ENCODE data around the gene SDK1.
A peak's percentile ranks its signal among the peaks of the same experiment; 100 is the strongest.
"Not testable (repeated sequence)": the region's sequence is repeated elsewhere in the genome, so short reads cannot be mapped to it uniquely, and the experiment has no call there.

Gene SDK1

DNA sequence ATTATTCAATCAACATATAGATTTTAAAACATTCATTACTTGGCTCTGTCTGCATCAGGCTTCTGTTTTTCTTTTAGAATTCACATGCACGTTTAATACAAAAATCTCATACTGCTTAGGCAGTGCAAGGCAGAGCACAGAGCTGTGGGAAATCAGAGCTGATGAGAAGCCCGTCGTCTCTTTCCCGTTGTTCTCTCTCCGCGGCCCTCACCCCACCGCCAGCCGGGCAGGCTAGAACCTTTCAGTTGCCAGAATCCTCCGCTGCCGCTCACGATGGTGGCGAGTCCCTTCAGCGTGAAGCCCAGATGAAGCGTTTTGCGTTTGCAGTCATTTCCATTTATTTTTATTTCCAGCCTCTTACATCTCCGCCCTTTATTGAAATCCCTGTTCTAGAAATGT is 648.2 kb downstream of the SDK1 start:
- H3K27ac ChIP-seq, result no peak overlapping the region
- H3K4me3 ChIP-seq, result no peak overlapping the region

DNA sequence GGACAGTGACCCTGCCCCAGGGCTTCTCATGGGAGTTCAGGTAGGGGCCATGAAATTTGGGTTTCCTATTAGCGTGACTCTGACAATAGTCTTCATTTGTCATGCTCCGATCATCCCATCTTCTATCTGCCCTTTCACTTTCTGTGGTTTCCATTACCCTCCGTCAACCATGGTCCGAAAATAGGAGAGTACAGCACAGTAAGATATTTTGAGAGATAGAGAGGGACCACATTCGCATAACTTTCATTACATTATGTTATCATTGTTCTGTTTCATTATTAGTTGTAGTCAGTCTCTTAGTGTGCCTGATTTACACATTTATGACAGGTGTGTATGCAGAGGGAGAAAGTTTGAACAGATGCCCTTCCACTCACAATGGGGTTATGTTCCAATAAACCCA is 649.2 kb downstream of the SDK1 start:
- Histone ChIP-seq H3K4me3 (no peak overlapping the region), H3K27ac (no peak overlapping the region)

DNA sequence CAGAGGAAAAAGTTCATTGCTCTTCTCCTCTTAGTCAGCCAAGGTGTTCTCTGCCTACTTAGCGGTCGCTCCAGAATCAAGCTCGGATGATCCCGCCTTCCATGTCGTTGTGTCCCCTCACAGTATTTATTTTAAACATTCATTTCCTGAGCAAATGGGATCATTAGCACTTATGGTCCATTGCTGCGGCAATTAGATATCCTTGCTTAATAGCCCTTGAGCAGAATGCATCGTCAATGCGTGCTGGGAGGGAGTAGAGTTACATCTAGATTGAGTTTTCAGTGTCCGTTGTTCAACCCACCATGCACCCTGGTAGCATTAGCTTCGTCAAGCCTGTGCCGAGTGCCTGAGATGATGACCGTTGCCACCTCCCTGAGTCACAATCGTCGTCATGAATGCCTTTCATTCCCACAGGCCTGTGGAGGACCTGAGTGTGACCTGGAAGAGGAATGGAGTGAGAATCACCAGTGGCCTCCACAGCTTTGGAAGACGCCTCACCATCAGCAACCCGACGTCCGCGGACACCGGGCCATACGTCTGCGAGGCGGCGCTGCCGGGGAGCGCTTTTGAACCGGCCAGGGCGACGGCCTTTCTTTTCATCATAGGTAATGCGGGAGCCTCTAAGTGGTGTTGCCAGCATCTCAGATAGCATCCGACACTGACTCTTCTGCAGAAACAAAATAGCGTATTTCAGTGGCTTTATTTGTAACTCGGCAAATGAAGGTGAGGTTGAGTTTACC is 650.4 kb downstream of the SDK1 start:
- H3K4me3 ChIP-seq, result no peak overlapping the region

DNA sequence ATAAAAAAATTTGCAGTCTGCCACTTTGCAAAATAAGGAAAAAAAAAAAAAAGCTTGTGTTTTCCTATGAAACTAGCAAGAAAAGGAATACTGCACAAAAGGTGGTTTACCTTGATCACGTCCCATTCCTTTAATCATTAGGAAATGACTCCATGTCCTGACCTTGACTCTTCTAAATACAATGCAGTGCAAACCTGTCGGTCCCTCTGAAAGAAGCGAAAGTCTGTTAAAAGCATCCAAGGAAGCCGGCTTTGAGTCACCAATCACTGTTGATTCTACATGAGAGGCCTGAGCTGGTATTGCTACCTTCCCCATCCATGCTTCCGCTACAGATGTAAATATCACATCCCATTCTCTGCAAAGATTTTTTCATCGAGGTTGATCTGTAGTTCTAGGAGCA is 652.1 kb downstream of the SDK1 start:
- Histone ChIP-seq H3K4me3 (no peak overlapping the region), H3K27ac (no peak overlapping the region)

More for the DNA sequence above, 650.4 kb downstream of the SDK1 start:
- no peak overlapping the region for H3K27ac ChIP-seq

DNA sequence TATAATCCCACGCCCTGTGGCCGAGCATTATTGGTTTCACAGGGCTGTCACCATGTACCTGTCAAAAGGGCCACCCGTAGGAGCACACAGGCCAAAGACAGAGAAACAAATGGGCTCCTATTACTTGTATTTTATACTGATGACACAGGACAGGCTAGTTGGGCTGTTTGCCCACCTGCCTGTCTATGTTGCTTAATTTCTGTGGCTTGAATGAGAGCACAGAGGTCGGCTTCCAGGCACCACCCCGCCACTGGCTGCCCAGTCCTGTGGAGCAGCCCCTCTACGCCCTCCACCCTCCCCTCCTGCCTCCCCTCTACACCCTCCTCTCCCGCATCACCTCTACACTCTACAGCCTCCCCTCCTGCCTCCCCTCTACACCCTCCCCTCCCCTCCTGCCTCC is 652.9 kb downstream of the SDK1 start:
- H3K27ac ChIP-seq, result no peak overlapping the region

DNA sequence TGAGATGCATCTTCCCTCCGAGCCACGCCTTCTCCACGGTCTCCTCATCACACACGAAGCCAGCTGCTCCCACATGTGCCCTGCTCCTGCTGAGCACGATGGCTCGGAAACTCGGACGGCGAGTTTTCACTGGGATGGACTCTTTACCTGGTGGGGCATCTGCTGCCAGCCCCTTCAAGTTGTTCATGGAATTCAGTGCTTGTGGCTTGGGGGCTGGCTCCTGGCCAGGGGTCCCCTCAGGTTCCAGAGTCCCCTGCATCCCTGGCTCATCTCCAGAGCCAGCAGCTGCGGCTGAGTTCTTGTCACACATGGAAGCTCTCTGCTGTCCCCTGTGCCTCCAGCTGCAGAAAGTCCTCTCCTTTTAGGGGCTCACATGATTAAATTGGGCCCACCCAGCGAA is 654.0 kb downstream of the SDK1 start:
- Histone ChIP-seq H3K27ac (no peak overlapping the region), H3K4me3 (no peak overlapping the region)

More for the DNA sequence above, 652.9 kb downstream of the SDK1 start:
- no peak overlapping the region for H3K4me3 ChIP-seq

DNA sequence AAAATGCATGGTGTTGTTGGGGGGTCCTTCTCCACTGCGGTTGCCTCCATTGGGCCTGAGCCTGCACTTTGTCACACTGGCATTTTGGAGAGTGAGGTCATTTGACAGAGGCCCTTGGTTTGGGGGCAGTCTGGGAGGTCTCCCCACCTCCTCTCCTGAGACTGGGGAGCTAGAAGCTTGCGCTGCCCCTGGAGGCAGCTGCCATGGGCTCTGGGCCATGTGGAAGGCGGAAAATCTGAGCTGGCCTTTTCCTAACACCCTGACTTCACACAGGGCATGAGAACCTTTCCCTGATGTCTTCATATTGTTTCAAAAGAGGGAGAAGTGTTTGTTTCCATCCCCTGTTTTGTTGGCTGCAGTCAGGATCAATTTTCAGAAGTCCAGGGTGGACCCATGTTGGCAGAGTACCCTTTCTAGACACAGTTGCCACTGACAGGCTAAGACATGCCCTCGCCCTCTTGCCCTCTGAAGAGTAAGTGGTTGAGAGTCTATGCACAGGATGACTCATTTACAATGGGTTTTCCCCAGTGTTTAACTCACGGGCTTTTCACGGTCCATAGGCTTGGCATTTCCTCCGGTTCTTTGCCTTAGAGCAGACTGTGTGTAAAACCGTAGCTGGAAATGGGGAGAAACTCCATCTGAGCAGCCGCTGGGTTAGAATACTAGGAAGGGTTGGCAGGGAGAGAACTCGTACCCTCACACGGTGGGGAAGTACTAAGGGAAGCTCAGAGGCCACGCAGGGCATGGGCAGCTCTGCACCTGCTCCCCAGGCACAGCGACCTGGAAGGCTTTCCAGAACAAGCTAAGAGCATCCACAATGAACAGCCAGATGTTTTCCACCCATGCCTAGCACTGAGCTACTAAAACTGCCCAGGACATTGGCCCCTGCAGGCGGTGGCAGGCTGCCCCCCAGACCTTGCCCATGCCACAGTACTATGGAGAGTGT is 655.0 kb downstream of the SDK1 start:
- Histone ChIP-seq H3K4me3 (no peak overlapping the region), H3K27ac (peak overlapping the region in 2 of 21 experiments; percentile 33 to 57)

DNA sequence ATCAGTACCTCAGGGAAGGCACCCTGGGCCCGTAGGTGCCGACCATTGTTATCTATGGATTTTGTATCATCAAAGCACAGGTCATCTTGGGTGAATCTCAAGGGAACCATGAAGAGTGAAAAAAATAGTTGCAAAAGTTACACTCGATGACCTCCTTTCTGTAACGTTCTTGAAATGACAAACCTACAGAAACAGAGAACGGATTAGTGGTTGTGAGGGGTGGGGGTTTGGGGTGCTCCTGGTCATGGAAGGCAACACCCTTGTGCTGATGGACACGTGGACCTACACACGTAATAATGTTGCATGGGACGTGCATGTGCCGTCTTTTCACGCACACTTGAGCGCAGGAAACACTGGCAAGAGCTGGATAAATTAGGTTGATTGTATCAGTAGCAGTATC is 655.9 kb downstream of the SDK1 start:
- Histone ChIP-seq H3K27ac (no peak overlapping the region), H3K4me3 (no peak overlapping the region)

DNA sequence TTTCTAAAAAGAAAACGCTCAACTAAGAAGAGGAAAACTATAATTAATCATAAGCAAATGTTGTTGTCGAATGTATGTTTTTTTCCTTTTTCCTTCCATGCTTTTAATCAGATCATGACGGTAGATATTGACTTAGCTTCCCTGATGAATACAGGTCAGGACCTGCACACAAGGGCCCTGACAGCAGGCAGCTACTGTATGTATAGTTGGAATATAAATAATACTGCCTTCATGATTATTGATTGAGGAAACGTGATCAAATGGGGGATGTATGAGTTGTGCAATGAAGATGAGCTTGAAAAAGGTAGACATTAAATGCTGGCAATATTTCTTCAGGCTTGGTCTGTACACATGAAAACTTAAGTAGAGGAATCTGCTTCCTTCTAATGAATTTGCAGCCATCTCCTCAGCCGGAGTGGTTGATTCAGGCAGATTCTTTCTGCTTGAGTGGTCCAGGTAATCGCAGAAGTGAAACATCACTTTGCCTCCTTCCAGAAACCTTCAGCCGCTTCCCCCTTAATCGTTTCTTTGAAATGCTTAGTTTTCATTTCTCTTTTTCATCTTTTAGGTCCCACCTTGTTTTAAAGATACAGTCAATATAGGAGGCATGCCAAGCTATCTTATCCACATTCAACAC is 656.5 kb downstream of the SDK1 start:
- no peak overlapping the region for H3K4me3 ChIP-seq
- no peak overlapping the region for H3K27ac ChIP-seq

DNA sequence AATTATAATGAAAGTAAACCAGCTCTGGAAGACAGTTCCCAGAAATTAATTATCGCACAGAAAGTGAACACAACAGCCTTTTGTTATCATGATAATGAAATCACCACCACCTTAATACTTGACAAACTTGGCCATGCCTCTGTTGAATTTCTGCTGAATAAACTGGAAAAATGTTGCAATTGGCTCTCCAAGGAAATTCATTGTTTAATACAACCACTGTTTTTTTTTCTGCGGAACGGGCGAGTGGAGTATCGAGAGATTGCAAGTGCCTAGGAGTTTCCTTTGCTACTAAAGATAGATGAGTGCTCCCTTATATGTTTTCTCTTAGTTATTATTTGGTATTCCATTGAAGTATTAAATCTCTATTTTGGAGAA is 657.0 kb downstream of the SDK1 start:
- no peak overlapping the region for H3K27ac ChIP-seq
- no peak overlapping the region for H3K4me3 ChIP-seq

DNA sequence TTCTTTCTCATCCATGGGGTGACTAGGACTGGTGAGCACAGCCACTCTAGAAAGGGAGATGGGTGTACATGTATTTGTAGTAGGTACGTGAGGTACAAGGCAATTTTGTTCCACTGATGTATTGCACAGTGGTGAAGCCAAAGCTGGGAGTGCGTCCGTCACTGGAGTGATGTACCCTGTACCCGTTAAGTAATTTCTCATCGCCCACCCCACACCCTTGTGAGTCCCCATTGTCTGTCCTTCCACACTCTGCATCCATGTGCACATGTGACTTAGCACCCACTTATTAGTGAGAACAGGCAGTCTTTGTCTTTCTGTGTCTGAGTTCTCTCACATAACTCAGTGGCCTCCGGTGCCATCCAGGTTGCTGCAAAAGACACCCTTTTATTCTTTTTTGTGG is 658.3 kb downstream of the SDK1 start:
- Histone ChIP-seq H3K4me3 (no peak overlapping the region), H3K27ac (no peak overlapping the region)

DNA sequence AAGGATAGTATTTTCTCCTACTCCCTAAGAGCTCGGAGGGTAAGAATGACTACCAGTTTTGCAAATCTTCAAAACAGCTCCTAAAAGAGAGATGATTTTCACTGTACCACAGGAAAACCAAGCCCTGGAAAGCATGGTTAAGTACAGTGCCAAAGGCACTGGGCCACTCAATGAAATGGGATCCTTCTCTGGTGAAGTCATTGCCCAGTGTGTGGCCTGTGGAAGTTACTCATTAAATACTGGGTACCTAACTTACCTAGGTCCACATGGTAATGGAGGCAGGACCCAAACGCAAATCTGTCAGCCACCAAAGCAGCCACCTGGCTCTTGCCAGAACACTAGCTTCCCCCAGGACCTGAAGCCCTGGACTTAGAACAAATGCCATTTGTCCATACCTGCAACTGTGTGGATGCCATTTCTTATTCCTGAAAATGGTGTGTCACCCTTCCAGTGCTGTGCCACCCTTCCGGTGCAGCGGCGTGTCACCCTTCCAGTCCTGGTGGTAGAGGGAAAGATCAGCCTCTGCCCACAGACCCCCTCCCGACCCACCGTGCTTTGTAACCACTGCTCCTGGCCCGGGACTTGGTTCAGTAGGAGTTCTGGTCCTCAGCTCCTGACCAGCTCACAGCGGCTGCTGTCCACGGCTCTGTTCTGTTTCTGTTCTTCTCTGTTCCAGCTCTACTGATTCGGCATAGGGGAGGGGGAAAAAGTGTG is 659.2 kb downstream of the SDK1 start:
- Histone ChIP-seq H3K27ac (no peak overlapping the region), H3K4me3 (no peak overlapping the region)

DNA sequence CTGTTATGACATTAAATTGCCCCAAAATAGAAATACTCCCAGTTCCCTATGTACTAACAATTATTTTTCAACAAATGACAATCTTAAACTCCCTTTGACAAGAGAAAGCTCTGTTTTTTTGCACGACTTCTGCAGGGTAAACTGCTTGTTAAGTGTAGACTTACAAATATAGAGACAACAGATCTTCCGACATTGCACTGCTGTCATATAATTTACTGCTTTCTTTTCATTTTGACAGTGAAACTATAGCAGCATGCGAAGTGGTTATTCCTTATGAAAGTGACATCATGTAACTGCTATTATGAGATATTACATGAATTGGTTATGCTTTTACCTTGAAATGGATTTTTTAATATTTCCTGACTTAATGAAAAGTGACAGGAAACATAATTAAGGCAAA is 659.9 kb downstream of the SDK1 start:
- Histone ChIP-seq H3K4me3 (no peak overlapping the region), H3K27ac (no peak overlapping the region)

DNA sequence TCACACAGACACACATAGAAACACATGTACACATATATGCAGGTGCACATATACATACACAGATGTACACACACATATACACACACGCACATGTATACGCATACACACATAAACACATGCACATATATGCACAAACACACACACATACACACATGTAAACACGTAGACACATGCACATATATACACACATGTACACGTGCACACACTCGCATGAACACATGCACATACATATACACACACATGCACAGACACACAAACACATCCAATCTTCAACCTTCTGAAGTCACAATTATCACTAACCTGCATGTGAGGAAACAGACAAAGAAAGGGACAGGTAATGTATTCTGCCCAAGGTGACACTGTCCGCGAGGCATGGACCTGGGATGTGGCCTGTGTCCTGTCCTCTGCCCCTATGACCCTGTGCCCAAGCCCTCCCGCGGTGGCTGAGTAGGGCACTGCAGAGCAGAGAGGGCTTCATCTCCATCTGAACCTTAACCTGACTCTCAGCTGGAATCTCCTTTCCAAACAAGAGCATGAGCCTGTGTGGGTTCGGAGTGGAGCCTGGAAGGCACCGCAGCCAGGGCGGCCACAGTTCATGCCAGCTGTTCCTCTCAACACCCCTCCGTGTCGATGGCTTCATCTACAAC is 660.9 kb downstream of the SDK1 start:
- Histone ChIP-seq H3K27ac (no peak overlapping the region), H3K4me3 (no peak overlapping the region)

DNA sequence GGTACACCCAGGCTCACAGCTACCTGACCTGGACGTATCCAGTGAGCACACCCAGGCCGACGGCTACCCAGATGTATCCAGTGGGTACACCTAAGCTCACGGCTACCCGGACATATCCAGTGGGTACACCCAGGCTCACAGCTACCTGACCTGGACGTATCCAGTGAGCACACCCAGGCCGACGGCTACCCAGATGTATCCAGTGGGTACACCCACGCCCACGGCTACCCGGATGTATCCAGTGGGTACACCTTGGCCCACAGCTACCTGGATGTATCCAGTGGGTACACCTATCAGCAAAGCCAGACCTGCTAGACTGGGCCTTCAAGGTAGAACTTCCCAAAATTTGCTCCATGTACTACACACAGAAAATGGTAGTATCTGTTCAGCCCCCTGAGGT is 662.7 kb downstream of the SDK1 start:
- H3K4me3 ChIP-seq, H3K27ac ChIP-seq: not testable (repeated sequence)

DNA sequence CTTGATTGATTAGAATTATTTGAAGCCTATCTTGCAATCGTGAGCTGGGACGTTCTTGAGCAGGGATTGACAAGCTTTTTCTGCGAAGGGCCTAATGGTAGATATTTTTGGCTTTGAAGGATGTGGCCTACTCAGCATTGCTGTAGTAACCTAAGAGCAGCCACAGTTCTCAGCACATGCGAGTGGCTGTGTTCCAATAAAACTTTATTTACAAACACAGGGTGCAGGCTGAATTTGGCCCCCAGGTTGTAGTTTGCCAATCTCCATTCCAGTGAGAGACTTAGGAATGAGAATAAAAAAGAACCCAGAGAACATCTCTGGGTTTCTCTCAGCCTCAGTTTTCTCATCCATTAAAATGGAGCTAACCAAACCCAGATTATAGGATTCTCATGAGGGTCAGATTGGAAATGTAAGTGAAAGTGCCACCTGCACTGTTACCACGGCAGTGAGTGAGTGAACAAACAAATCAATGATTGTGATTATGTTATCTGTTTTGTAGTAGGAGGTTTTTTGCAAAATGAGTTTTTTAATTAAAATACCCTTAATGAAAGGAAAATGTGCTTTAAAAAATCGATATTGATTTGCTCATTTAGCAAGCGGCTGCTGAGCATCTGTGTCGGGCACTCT is 664.0 kb downstream of the SDK1 start:
- Histone ChIP-seq H3K27ac (no peak overlapping the region), H3K4me3 (no peak overlapping the region)

DNA sequence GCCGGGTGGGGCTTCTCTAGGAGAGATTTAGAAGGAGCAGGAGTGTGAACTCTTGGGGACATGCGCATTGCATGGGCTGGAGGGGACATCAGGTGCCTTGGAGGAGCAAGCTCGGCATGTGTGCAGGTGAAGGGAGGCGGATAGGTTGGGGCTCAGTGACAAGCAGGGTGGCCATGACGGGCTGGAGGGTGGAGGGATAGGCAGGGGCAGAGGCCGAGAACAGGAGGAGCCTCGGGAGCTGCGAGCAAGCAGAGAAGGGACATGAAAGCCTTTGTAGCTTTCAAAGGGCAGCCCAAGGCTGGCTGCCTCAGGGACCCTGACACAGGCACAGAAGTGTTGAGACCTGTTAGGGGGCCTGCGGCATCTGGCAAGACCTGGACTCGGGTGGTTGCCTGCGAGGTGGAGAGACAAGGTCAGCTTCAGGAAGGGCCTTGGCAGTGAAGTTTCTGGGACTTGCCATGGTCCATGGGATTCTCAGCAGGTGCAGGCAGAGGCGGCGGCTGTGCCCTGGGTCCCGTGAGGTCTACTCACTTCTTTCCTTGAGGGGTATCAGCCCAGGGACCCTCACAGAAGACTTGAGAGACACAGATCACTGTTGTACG is 664.8 kb downstream of the SDK1 start:
- H3K27ac ChIP-seq, result no peak overlapping the region
- no peak overlapping the region for H3K4me3 ChIP-seq

DNA sequence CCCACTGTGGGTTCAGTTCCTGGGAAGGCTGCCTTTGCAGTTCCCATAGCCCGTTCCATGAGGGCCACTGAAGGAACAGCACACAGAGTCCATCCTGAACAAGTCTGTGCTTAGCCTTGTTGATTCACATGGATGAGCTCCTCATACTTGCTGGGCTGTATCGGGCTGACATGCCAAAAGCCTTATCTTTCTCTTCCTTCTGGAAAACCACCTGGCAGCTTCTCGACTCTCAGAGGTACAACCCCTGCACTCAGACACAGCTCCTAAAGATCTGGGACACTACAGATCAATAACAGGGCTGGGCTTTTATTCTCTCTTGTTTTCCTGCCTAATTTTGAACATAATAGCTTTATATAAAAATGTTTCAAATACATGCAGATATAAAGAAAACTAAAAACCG is 667.2 kb downstream of the SDK1 start:
- Histone ChIP-seq H3K4me3 (no peak overlapping the region), H3K27ac (peak overlapping the region in 1 of 21 experiments; percentile 2)

DNA sequence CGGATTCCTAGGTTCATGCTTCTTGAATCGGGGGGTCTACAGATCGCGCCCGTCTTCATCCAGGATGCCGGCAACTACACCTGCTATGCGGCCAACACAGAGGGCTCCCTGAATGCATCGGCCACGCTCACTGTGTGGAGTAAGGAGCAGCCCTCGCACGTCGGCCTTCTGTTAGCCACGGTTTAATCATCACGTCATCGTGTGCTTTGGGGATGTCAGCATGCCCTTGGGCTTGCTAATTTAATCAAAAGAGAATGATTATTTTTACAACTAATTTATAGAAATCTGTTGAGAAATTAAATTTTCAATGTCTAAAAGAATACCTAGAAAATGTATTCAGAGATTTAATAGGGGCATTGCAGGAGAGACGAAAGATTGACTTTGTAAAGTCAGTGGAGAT is 668.2 kb downstream of the SDK1 start:
- Histone ChIP-seq H3K27ac (no peak overlapping the region), H3K4me3 (no peak overlapping the region)
